ENCODE measurements around the gene FMNL1.

DNA sequence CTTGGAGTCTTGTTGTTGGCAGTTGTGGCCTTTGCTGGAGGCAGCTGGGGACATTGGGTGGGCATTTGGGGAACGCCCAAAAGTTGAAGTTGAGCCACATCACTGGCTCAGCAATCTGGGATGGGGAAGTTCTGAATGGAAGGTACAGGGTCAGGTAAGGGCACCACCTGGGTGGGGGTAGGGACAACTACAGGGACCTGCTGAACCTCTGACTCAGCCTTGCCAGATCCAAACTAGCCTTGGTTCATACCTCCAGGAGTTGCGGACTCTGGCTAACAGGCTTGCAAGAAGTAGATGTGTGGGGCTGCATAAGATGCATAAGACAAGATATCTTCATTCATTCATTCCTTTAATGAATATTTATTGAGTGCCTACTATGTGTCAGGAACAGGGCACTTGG is 16.0 kb downstream of the FMNL1 start:
- TF ChIP-seq SIN3A (IDR thresholded peaks at IDR 0.05; ENCODE audit: low read depth, low read length): no peak
- TF ChIP-seq ELK1 (IDR thresholded peaks at IDR 0.05; ENCODE audit: low read depth, low read length): no peak
- no peak for TF ChIP-seq ZBED1 (IDR thresholded peaks at IDR 0.05; ENCODE audit: borderline replicate concordance)
- TF ChIP-seq MAX (IDR thresholded peaks at IDR 0.05; ENCODE audit: low read depth, low read length): no peak
- TF ChIP-seq, protein P1, sequence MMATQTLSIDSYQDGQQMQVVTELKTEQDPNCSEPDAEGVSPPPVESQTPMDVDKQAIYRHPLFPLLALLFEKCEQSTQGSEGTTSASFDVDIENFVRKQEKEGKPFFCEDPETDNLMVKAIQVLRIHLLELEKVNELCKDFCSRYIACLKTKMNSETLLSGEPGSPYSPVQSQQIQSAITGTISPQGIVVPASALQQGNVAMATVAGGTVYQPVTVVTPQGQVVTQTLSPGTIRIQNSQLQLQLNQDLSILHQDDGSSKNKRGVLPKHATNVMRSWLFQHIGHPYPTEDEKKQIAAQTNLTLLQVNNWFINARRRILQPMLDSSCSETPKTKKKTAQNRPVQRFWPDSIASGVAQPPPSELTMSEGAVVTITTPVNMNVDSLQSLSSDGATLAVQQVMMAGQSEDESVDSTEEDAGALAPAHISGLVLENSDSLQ (IDR thresholded peaks at IDR 0.05): no peak
- TF ChIP-seq SRF (IDR thresholded peaks at IDR 0.05; ENCODE audit: low read depth in 2 of 2, low read length in 2 of 2): no peak
